Activated naive CD8-positive, alpha-beta T cell treated with anti-CD3 and anti-CD28 coated beads, Interleukin-2, amount 10 ng/mL, durations not matched to agents 7 days and 5 days (primary cell): ENCODE results near the gene TCP11. TPM values are rescaled to one million over a fixed set of nuclear protein-coding genes. Genes with fewer than 3 reads are reported as not detected.

Experiments used
- ATAC-seq: fragments of 150-1000 bp; cut with Tn5 transposase; one replicate; pipeline ENCODE4 v1.10.0; 2021; ENCODE audit warnings: low read depth, moderate library complexity
- POLR2A ChIA-PET: fragments of 350-600 bp; sonication (Branson Sonifier 250); formaldehyde crosslinking; loops from one replicate; lab custom pipeline; 2021; ENCODE audit warnings: antibody characterized with exemption; lab: Charles Lee
- DNase-seq: peaks from one replicate; pipeline ENCODE4 v3.0.0; 2021
- H3K27ac Mint-ChIP-seq: one replicate; pipeline ENCODE4 v1.8.0; 2022; ENCODE audit warnings: mild to moderate bottlenecking, mixed read lengths
- H3K27me3 Mint-ChIP-seq: one replicate; pipeline ENCODE4 v1.8.0; 2022; ENCODE audit warnings: mild to moderate bottlenecking, moderate library complexity, mixed read lengths
- H3K36me3 Mint-ChIP-seq: one replicate; pipeline ENCODE4 v1.8.0; 2021; ENCODE audit warnings: mild to moderate bottlenecking, mixed read lengths
- H3K4me1 Mint-ChIP-seq: one replicate; pipeline ENCODE4 v1.8.0; 2021; ENCODE audit warnings: mixed read lengths
- H3K4me3 Mint-ChIP-seq: one replicate; pipeline ENCODE4 v1.8.0; 2022; ENCODE audit warnings: mild to moderate bottlenecking, moderate library complexity, mixed read lengths
- H3K9me3 Mint-ChIP-seq: one replicate; pipeline ENCODE4 v1.8.0; 2021; ENCODE audit warnings: mixed read lengths
- total RNA-seq, 2 experiments: library from RNA; stranded (reverse); gene quantifications; one replicate each; pipeline ENCODE4 v1.2.3, GENCODE V29; 2021

The TCP11 gene
- total RNA-seq, 2 experiments from 2014 or later, result not detected

DNA sequence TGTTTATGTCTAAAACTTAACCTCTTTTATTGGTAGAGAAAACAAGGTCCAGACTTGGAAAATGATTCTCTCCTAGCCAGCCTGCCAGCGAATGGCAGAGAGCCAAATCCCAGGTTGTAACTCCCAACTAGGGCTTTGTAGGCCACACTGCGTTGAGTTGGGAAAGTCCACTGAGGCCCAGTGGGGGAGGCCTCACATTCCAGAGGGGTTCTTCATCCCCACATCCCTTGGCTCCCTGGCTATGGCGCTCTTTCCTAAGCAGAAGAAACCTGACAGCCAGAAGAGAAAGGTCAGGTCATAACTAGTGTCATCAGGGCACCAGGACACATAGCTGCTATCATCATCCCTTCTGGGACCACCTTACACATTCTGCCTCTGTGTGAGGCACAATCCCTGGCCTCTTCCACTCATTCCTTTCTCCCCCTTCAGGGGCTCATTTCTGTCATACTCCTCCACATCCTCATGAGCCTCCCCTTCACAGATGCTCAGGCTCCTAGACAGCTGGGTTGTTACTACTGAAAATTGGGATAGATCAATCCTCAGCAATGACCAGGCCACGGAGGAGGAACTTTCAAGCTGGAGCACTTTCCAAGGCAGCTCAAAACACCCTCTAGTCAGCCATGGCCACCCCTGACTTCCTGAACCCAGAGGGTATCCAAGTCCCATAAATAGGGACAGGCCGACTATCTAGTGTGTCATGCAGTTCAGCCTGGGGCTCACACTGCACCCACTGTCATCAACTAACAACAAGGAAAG is 48.6 kb downstream of the TCP11 start:
- Mint-ChIP-seq H3K27me3 (peaks cover 15% of the 10 kb centered on the region), H3K4me1 (peaks cover 2% of the 10 kb centered on the region), H3K4me3 (no peak overlapping the region), H3K9me3 (no peaks in the 10 kb centered on the region), H3K27ac (no peak overlapping the region), H3K36me3 (no peaks in the 10 kb centered on the region)
- DNase-seq, result no peak
- no peak for ATAC-seq
- POLR2A ChIA-PET, result no interaction called here

DNA sequence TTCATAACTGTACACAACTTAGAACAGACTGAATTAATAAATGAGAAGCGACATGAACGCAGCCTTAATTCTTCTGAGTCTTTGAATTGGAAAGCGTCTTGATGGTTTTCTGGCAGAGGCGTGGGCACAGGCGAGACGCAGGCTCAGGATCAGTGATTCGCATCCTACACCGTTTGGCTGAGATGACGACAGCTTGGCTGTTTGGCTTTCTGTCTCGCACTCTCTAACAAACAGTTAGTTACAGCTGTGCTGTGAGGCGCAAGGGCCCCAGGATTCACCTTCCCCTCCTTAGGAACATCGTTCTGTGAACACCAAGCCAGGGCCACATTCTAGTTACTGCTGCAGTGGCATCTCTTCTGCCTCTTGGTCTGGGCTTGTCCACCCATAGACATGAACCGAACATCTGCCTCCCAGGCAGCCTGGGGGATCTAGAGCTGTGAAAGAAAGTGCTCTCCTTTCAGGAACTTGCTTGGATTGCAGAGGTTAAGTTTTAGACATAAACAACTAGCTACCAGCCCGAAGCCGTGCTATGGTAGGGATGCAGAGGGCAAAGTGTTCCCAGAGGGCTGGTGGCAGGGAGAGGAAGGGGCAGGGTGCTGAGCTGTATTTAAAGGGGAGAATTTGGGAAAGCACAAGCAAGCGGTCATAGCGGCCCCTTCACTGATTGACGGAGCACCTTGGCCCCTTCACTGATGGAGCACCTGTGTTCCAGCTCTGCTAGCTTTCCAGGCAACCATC is 49.6 kb downstream of the TCP11 start:
- ATAC-seq, result no peak
- Mint-ChIP-seq H3K4me3 (no peak overlapping the region), H3K36me3 (no peaks in the 10 kb centered on the region), H3K27ac (no peak overlapping the region), H3K27me3 (peaks cover 12% of the 10 kb centered on the region), H3K9me3 (no peaks in the 10 kb centered on the region), H3K4me1 (peaks cover 2% of the 10 kb centered on the region)
- DNase-seq, result no peak
- POLR2A ChIA-PET, result no interaction called here

DNA sequence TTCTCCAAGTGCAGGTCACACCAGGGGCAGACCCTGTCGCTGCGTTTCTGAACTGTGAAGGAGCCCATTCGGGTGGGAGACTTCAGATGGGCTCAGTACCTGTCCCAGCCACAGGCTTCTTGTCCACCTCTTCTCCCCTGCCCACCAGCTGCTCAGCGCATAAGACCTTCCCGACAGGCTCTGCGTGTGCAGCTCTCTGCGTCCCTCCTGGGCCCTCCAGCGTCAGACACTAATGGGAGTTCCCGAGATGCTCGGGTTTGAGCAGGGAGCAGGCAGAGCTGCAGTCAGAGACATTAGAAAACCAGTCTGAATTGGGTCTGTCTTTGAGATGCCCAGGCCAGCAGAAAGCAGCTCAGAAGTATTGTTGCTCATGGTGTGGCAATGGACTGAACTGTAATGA is 50.4 kb downstream of the TCP11 start:
- peaks cover 5% of the 10 kb centered on the region for H3K27me3 Mint-ChIP-seq
- no peak overlapping the region for H3K27ac Mint-ChIP-seq
- no peak overlapping the region for H3K4me3 Mint-ChIP-seq
- H3K9me3 Mint-ChIP-seq, result no peaks in the 10 kb centered on the region
- ATAC-seq (no peak), DNase-seq (no peak)
- H3K36me3 Mint-ChIP-seq, result no peaks in the 10 kb centered on the region
- H3K4me1 Mint-ChIP-seq, result peaks cover 2% of the 10 kb centered on the region
- POLR2A ChIA-PET, result no interaction called here

DNA sequence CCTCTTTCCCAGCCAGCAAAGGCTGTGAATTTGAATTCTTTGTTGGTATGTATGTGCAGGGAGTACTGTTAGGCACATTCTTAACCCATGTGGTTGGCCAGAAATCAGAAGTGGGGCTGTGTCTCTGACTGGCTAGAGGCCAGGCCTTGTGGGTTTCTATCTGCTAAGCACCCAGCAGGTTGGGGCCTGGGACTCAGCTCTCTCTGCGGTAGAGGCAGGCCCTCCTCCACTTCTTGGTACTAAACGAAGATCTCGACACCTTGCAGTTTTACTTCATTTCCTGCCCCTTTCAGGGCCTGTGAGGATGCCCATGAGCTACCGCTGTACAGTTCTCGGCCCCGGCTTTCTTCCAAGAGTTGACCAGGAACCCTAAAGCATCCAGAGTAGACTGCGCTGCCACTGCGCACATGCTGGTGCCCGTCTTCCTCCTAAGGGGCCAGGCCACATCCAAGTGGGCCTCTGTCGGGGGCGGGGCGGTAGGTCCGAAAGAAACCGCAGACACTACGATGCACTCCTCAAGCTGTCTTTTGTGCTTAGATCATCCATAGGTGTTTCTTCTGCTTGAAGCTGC is 51.1 kb downstream of the TCP11 start:
- ATAC-seq (peak; percentile 69), DNase-seq (no peak)
- Mint-ChIP-seq H3K27me3 (peaks cover 2% of the 10 kb centered on the region), H3K4me3 (no peak overlapping the region), H3K9me3 (no peaks in the 10 kb centered on the region), H3K27ac (no peak overlapping the region), H3K36me3 (no peaks in the 10 kb centered on the region), H3K4me1 (peaks cover 2% of the 10 kb centered on the region)
- POLR2A ChIA-PET, result interaction anchor here (1.3 kb wide), 1 partner anchor 202 kb away, joined by 3 read pairs; the partner anchor contains the start of gene TAF11

DNA sequence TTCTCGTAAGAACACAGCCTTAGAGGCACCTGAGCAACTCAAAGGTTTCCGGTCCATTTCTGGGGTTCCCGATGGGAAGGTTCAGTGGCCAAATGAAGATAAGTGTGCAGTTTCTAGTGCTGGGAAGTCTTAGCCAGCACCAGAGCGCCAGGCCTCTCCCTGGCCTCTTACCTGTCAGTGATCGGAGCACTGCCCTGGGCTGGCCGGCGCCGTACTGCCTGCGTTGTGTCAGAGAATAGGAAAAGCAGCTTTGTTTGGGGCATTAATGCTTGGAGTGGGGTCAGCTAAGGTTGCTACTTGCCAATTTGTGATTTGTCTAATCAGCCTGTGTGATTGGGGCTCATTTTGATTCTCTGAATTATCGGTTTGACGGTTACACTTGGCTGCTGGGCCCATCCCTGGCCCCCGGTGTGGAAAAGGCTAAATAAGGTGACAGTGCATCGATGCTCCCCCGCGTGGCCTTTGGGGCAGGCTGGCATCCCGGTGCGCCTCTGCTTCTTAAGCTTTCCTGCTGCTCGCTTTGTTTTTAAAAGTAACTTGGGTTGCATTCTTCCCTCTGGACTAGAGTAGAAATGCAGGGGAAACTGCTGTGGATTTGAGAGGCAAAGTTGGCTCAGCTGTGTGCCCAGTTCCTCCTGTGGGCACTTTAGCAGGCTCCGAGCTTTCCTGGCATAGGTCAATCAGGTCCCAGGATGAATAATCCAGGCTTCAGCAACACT is 51.8 kb downstream of the TCP11 start:
- POLR2A ChIA-PET, result interaction anchor here (1.3 kb wide), 1 partner anchor 201 kb away, joined by 3 read pairs; the partner anchor contains the start of gene TAF11
- no peak overlapping the region for H3K27ac Mint-ChIP-seq
- no peaks in the 10 kb centered on the region for H3K9me3 Mint-ChIP-seq
- H3K27me3 Mint-ChIP-seq, result no peaks in the 10 kb centered on the region
- no peak for DNase-seq
- H3K4me3 Mint-ChIP-seq, result no peak overlapping the region
- no peaks in the 10 kb centered on the region for H3K36me3 Mint-ChIP-seq
- H3K4me1 Mint-ChIP-seq, result peaks cover 2% of the 10 kb centered on the region
- ATAC-seq, result no peak

DNA sequence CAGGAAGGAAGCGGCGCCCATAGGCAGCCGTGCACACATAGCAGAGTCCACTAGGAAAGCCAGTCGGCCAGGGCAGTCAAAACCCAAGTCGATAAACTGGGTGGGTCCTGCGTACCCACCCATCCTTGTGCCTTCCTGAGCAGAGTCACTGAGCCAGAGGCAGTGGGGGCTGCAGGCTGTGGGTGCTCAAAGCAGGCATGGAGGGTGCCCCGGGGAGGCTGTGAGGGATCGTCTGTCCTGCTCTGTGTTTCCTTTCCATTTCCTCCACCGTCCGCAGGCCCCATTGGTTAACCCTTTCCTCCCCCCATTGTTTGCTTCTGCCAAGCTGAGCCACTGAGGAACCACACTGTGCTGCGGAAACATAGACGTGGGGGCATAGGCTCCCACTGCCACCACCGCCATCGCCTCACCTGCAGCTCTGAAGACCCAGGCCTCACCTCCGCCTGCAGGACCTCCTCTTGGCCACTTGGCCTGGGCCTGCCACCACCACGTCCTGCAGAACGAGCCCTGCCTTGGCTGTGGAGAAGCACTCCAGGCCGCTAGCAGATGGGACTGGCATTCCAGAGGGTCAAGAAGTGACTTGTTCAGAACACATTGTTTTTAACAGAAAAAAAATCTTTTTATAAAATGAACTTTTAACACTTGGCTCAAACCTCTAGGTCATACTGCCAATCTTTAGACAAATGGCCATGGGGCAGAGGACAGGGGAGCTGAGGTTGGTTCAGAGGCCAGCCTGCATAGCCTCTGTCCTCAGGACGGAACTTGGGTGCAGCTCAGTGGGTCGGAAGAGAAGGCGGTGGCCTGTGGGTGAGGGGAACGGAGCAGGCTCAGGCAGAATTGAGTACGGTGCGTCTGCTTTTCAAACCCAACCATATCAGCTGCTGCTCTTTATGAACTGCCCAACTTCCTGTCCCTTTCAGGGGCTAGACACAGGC is 52.6 kb downstream of the TCP11 start:
- H3K4me3 Mint-ChIP-seq, result no peak overlapping the region
- no peak for ATAC-seq
- no peaks in the 10 kb centered on the region for H3K27me3 Mint-ChIP-seq
- H3K36me3 Mint-ChIP-seq, result no peaks in the 10 kb centered on the region
- DNase-seq, result no peak
- no peak overlapping the region for H3K27ac Mint-ChIP-seq
- H3K4me1 Mint-ChIP-seq, result peaks cover 2% of the 10 kb centered on the region
- H3K9me3 Mint-ChIP-seq, result no peaks in the 10 kb centered on the region
- POLR2A ChIA-PET, result no interaction called here

DNA sequence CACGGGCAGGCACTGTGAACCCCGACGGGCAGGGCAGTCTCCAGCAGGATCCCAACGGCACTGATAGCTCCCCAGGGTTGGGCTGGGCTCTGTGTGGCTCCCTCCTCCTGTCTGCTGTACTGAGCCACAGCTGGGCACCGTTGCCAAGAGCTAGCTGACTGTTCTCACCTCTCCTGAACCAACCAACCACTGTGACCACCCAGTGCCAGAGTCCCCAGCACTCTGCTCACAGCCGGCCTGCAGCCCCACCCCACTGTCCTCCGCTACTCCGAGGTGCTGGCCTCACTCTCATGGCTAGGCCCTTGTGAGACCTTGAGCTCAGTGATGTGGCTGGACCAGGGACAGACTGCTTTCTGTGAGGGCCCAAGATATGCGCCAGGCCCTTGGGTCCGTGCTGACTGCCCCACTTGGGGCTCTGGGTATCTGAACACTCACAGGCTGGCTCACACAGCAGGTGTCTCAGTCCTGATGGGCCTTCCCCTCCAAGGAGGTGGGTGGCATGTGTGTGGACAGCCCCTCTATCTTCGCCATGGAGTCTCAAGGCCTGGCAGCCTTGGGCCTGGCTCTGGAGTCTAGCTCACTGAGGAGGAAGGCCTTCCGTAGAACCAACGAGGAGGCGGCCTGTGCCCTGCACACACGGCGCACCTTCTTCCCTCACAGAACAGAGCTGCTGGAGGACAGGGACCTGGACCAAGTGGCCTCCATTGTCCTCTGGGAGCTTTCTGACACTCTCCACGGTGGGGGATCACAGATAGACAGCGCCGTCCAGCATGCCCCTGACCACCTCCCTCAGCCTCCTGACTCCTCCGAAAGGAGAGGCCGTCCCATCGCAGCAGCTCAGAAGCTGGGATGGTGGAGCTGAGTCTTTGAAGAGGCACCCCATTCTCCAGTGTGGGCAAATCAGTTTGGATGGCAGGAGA is 53.5 kb downstream of the TCP11 start:
- Mint-ChIP-seq H3K27me3 (no peaks in the 10 kb centered on the region), H3K9me3 (no peaks in the 10 kb centered on the region), H3K27ac (no peak overlapping the region), H3K36me3 (no peaks in the 10 kb centered on the region), H3K4me3 (no peak overlapping the region), H3K4me1 (peaks cover 2% of the 10 kb centered on the region)
- POLR2A ChIA-PET, result no interaction called here
- DNase-seq, result no peak
- no peak for ATAC-seq

DNA sequence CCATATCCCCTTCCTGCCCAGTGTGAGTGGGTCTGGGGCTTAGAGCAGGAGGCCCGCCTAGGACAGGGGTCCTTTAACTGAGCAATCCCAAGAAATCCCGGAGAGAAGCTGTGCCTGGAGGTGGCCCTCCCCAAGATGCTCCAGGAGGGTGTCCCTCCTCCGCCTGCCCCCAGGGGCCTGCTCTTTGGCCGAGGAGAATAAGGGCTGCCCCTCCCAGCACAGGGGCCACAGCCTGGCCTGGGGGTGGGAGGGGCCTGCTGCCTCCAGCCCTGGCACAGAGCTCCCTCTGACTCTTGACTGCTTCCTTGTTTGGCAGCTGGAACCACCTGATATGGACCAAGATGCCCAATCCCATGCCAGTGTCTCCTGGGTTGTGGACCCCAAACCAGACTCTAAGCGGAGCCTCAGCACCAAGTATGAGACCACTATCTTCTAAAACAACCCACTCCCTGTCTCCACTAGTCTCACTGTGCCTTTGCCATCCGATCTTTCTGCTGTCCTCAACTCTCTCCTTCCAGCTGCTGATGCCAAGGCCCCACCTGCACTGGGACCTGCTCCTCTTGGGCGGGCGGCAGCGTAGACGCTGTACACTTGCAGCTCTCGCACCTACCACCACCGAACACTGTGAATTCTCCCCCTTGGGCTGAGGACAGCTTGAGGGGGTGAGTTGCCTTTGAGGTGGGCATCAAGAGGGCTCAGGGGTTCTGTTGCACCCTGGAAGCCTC is 54.3 kb downstream of the TCP11 start:
- no peaks in the 10 kb centered on the region for H3K9me3 Mint-ChIP-seq
- H3K27me3 Mint-ChIP-seq, result no peaks in the 10 kb centered on the region
- POLR2A ChIA-PET, result no interaction called here
- no peaks in the 10 kb centered on the region for H3K36me3 Mint-ChIP-seq
- no peak overlapping the region for H3K4me3 Mint-ChIP-seq
- no peak for ATAC-seq
- no peak for DNase-seq
- H3K27ac Mint-ChIP-seq, result no peak overlapping the region
- peaks cover 2% of the 10 kb centered on the region for H3K4me1 Mint-ChIP-seq

DNA sequence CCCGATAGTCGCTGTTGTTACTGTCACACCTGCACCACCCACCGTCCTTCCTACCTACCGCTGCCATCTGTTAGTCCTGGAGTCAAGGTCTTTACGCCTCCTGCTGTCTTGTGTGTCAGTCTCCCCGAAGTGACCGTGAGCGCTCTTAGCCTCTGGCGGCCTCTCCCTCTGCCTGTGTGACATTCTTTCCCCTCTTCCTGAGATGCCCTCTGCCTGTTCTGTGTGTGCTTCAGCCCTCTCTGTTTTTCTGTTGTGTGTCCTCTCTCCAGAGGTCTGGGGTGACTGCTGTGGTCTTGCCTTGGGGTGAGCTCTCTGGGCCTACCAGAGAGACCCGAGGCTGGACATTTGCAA is 54.9 kb downstream of the TCP11 start:
- Mint-ChIP-seq H3K4me1 (peaks cover 3% of the 10 kb centered on the region), H3K4me3 (no peak overlapping the region), H3K36me3 (no peaks in the 10 kb centered on the region), H3K9me3 (no peaks in the 10 kb centered on the region), H3K27me3 (no peaks in the 10 kb centered on the region), H3K27ac (no peak overlapping the region)
- DNase-seq, result no peak
- POLR2A ChIA-PET, result no interaction called here
- ATAC-seq, result no peak

DNA sequence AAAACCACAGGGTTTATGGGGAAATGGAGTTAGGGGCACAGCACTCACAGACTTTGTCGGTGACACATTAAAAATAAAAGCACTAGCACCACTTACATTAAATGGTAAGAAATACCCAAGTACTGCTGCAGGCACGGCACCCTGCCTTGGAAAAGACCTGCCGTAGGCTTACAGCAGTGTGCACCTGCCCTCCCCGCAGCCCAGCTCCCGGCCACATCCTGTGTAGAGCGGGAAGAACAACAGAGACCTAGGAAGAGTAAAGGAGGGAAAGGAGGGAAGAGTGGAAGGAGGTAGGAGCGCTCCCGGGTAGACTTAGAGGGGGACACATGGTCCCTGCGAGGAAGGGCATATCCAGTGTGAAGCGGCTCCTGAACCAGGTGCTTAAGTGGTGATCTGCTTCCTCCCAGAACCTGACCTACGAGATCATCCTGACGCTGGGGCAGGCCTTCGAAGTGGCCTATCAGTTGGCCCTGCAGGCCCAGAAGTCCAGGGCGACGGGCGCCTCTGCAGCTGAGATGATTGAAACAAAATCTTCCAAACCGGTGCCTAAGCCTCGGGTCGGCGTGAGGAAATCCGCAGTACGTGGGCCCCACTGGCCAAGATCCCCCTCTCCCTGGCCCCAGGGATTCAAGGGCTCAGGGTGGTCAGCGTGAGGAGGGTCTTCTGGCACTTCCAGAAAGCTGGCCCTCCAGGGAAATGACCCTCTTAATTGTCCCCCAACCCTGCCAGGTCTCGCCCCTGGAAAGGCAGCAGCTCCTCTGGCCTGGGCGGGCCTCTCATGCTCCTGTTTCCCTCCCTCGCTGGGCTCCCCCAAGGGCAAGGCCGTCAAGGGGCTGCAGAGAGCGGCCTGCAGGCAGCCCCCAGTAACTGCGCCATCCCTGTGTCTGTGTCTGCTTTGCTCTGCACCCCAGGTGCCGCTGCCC is 55.5 kb downstream of the TCP11 start:
- POLR2A ChIA-PET, result no interaction called here
- Mint-ChIP-seq H3K36me3 (no peaks in the 10 kb centered on the region), H3K27me3 (no peaks in the 10 kb centered on the region), H3K4me3 (no peak overlapping the region), H3K9me3 (no peaks in the 10 kb centered on the region), H3K27ac (no peak overlapping the region), H3K4me1 (peaks cover 4% of the 10 kb centered on the region)
- DNase-seq (no peak), ATAC-seq (no peak)
